NCI-H69 (cell line): ENCODE measurements around the gene NUP88.
A peak's percentile ranks its signal among the peaks of the same experiment; 100 is the strongest.
"Not testable (repeated sequence)": the region's sequence is repeated elsewhere in the genome, so short reads cannot be mapped to it uniquely, and the experiment has no call there.

Experiments
- DNase-seq: peaks from one replicate; lab custom pipeline; 2025; lab: John Stamatoyannopoulos, UW

Gene NUP88

GRCh38 chr17:5419356-5419958 is at the start of gene NUP88:
Gene NUP88 (minus strand): TSS chr17:5419662. CDS start chr17:5419650, 12 bp downstream.
- DNase-seq = peak; percentile 97

GRCh38 chr17:5468075-5468473 is 48.6 kb upstream of the NUP88 start:
- peak; percentile 25 for DNase-seq

GRCh38 chr17:5467416-5467815 is 48.0 kb upstream of the NUP88 start:
- peak; percentile 0 for DNase-seq

- no peak for DNase-seq
Observed at GRCh38 chr17:5466295-5466694, 46.8 kb upstream of the NUP88 start.

- DNase-seq = no peak
Observed at GRCh38 chr17:5464717-5465507, 45.5 kb upstream of the NUP88 start.

GRCh38 chr17:5446786-5447185 is 27.3 kb upstream of the NUP88 start:
- DNase-seq = no peak

- no peak for DNase-seq
Observed at GRCh38 chr17:5444209-5444608, 24.7 kb upstream of the NUP88 start.

GRCh38 chr17:5443728-5444127 is 24.3 kb upstream of the NUP88 start:
- no peak for DNase-seq

GRCh38 chr17:5439446-5439764 is 19.9 kb upstream of the NUP88 start:
- DNase-seq = no peak

GRCh38 chr17:5438716-5439445 is 19.4 kb upstream of the NUP88 start, which contains the start of gene C1QBP:
Gene C1QBP (minus strand): TSS chr17:5439155. CDS start chr17:5439073, 82 bp downstream.
- DNase-seq = peak; percentile 91

GRCh38 chr17:5437721-5438317 is 18.4 kb upstream of the NUP88 start:
- DNase-seq = no peak

GRCh38 chr17:5435781-5436315 is 16.4 kb upstream of the NUP88 start:
- DNase-seq = not testable (repeated sequence)

- no peak for DNase-seq
Observed at GRCh38 chr17:5434984-5435383, 15.5 kb upstream of the NUP88 start.

- DNase-seq = no peak
Observed at GRCh38 chr17:5431949-5432556, 12.6 kb upstream of the NUP88 start.

GRCh38 chr17:5431234-5431633 is 11.8 kb upstream of the NUP88 start:
- DNase-seq = not testable (repeated sequence)

GRCh38 chr17:5430413-5430999 is 11.0 kb upstream of the NUP88 start:
- no peak for DNase-seq

GRCh38 chr17:5429191-5429887 is 9.9 kb upstream of the NUP88 start:
- DNase-seq = peak; percentile 71

- DNase-seq = no peak
Observed at GRCh38 chr17:5425826-5426225, 6.4 kb upstream of the NUP88 start.

- no peak for DNase-seq
Observed at GRCh38 chr17:5424909-5425308, 5.4 kb upstream of the NUP88 start.

- DNase-seq = no peak
Observed at GRCh38 chr17:5422505-5422904, 3.0 kb upstream of the NUP88 start.
